Dermis microvascular lymphatic vessel endothelial cell (primary cell): Measurements from ENCODE around the gene S100PBP. TPM values are rescaled to one million over a fixed set of nuclear protein-coding genes. Genes with fewer than 3 reads are reported as not detected.
"Not testable (repeated sequence)": the region's sequence is repeated elsewhere in the genome, so short reads cannot be mapped to it uniquely, and the experiment has no call there.

Source experiments
- DNase-seq, 2 donors: peaks; one replicate each; pipeline versions ENCODE4 v3.0.0 to v3.0.0-alpha.2; 2010; ENCODE audit warnings: low read depth in 2 of 2
- total RNA-seq: library from RNA; depleted of rRNA; stranded (reverse); fragments of >200 nt; gene quantifications from 2 replicates; pipeline ENCODE4 v1.2.1, GENCODE V29; 2014

S100PBP gene
- total RNA-seq, 1 donor from 2014 or later, result 11.9 TPM

GRCh38 chr1:32784817-32785216 is 32.6 kb upstream of the S100PBP start:
- no peak for DNase-seq

GRCh38 chr1:32786856-32787255 is 30.6 kb upstream of the S100PBP start:
- DNase-seq, result peak in 1 of 2 donors; percentile 50

- peak; percentile 47 to 49 for DNase-seq
These were observed 28.1 kb upstream of the S100PBP start for GRCh38 chr1:32789356-32789755.

- DNase-seq, result no peak
These were observed 25.6 kb upstream of the S100PBP start for GRCh38 chr1:32791881-32792280.

GRCh38 chr1:32795763-32796162 is 21.7 kb upstream of the S100PBP start:
- DNase-seq, result peak; percentile 59 to 78

- DNase-seq, result no peak
These were observed 20.0 kb upstream of the S100PBP start for GRCh38 chr1:32797456-32797855.

GRCh38 chr1:32798191-32798590 is 19.3 kb upstream of the S100PBP start:
- DNase-seq, result no peak

DNA sequence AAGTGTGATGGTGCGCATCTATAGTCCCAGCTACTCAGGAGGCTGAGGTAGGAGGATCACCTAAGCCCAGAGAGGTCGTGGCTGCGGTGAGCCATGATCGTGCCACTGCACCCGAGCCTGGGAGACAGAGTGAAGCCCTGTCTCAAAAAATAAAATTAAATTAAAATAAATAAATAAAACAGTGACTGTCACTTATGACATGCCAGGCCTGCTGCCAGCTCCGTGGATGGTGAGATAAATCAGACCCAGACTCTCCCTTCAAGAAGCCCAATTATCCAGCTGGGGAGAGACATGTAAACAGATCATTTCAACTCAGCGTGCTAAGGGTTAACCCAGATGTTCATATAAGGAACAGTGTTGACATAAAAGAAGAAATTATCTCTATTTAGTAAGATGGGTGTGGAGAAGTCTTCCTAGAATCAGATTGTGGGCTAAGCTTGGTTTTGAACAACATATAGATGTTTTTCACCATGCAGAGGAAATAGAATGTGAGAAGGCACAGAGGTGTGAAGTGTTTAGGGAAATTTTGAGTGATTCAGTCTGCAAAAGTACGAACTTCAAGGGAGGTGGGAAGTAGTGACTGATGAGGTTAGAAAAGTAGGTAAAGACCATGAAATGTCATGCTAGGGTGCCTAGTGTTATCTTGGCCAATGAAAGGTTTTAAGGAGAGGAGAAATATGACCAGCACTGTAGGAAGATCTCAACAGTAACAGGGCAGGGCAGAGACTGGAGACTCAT is 18.6 kb upstream of the S100PBP start:
- no peak for DNase-seq

DNA sequence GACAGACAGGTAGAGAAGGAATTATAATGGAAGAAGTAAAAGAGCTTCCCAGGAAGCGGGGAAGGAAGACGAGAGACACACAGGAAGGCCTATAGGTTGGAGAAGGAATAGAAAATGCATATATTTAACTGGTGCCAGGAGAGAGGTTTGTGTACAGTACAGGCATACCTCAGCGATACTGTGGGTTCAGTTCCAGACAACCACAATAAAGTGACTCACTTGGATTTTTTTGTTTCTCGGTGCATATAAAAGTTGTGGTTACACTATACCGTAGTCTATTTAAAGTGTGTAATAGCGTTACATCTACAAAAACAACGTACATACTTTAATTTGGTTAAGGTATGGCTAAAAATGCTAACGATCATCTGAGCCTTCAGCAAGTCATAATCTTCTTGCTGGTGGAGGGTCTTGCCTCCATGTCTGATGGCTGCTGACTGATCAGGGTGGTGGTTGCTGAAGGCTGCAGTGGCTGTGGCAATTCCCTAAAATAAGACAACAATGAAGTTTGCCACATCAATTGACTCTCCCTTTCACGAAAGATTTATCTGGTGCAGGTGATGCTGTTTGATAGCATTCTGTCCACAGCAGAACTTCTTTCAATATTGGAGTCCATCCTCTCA is 16.2 kb upstream of the S100PBP start:
- DNase-seq, result no peak

- DNase-seq, result not testable (repeated sequence)
These were observed 13.0 kb upstream of the S100PBP start for GRCh38 chr1:32804460-32804859.

- no peak for DNase-seq
These were observed 11.2 kb upstream of the S100PBP start for GRCh38 chr1:32806290-32806689.

- DNase-seq, result no peak
These were observed 10.4 kb upstream of the S100PBP start for GRCh38 chr1:32806910-32807523.

DNA sequence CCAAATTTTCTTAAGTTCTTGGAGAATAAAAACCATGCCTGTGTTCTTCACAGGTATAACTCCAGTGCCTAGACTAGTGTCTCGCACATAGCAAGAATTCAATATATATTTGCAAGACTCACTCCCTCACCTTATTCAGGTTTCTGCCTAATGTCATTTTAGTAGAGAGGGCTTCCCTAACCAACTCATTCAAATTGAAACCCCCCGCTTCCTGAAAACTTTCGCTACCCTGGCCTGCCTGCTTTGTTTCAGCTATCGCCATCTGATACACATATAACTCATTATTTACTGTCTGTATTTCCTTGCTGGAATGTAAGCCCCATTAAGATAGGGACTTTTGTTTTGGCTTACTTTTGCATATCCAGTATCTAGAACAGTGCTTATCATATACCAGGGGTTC is 8.9 kb upstream of the S100PBP start:
- no peak for DNase-seq

GRCh38 chr1:32810358-32810757 is 7.1 kb upstream of the S100PBP start:
- no peak for DNase-seq

- DNase-seq, result no peak
These were observed 6.2 kb upstream of the S100PBP start for GRCh38 chr1:32811265-32811664.

DNA sequence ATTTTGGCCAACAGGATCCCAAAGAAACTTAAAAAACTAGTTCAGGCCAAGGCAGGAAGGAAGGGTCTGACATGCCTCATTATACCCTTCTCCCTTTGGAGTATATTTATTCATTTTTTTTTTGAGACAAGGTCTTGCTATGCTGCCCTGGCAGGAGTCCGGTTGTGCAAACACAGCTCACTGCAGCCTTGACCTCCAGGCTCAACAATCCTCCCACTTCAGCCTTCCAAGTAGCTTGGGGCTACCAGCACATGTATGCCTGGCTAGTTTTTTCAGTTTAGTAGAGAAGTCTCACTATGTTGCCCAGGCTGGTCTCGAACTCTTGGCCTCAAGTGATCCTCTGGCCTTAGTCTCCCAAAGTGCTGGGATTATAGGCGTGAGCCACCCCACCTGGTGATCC is 5.5 kb upstream of the S100PBP start:
- DNase-seq, result no peak

- DNase-seq, result peak in 1 of 2 donors; percentile 11
These were observed 3.3 kb upstream of the S100PBP start for GRCh38 chr1:32813941-32814739.

- peak in 1 of 2 donors; percentile 54 for DNase-seq
These were observed 736 bp upstream of the S100PBP start for GRCh38 chr1:32816676-32817158.

DNA sequence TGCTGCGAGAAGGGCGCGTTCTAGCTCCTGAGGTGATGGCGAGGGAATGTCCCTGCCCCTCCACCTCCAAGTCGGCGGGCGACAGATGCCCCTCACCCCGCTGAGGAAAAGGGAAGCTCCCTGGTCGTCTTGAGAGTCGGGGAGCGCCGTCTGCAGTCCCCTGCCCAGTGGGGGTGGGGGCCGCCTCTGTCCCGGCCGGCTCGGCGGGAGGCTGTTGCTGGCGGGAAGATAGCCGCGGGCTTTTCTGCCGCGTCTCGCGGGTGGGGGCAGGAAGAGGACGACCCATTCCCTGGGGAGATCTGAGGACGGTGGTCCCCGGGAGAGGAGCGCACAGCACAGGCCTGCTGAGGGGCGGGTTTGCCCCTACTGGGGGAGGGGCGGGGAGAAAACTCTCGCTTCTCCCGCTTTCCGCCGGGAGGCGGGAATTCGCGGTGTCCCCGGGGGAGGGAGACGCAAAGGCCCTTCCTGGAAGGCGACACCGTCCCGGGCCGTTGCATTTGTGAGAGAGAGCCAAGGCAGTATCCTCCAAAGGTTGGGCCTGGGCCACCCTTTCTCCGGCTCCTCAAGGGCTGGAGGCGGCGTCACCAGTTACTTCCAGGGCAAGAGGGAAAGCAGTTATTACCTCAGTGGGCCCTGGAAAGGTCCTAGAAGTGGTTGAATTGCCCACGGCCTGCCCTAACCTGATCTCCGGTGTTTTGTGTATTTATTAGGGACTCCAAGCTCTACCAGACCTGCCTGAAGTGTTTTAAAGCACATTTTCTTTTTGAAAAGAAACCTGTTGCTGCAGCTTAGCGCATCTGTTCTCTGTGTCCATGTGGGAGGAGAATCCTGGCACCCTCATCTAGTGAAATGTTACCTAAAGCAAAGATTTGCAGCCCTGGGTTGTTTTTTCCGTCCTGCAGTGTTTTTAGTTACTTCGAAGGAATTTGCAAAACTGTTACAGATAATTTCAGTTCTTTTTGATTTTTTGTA is 648 bp downstream of the S100PBP start:
- DNase-seq, result peak; percentile 18 to 62

DNA sequence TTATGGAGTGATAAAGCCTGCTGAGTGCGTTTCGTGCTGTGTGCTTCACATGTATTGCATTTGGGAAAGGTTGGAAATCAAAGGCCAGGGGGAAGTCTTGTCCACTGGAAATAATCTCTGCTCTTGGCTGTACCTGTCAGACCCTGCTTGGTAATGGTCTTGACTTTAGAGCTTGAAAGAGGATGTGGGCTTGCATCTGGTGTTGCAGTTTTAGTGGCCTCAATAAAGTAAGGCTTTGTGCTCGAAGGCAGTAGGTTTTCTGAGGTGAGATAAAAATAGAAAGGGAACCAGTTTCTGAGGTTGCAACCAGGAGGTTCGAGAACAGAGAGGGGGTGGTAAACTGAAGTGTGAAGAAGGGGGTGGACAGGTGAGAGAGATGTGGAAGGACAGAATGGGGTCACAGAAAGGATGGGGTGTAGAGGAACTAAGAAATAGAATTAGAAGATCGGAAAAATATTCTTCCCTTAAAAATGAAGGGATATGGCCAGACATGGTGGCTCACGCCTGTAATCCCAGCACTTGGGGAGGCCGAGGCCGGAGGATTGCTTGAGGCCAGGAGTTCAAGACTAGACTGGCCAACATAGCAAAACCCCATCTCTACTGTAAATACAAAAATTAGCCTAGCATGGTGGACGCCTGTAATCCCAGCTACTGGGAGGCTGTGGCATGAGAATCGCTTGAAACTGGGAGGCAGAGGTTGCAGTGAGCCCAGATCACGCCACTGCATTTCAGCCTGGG is 1.5 kb downstream of the S100PBP start:
- no peak for DNase-seq
